GM11168 (cell line): Measurements from ENCODE around the gene STAT2.

Experiments
- in situ Hi-C: fragments of 300-500 bp; cut with MboI; formaldehyde crosslinking; loops from one replicate; pipeline ENCODE4 v1.12.0; 2022; ENCODE audit warnings: low sequenced_read_pairs; ENCODE audit not compliant: unreplicated experiment

The STAT2 gene

DNA sequence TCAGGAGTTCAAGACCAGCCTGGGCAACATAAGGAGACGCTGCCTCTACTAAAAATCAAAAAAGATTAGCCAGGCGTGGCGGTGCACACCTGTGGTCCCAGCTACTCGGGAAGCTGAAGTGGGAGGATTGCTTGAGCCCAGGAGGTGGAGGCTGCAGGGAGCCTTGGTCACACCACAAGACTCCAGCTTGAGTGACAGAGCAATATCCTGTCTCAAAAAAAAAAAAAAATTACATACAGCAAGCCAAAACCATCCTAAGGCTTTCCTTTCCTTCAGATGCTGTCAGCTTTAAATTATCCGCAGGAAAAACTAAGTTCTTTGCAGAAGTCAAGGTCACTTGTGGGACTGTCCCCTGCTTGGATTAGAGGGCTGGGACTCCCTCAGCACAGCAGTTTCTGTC lies 61.1 kb downstream of the STAT2 start:
- in situ Hi-C loops, result no loop called here

DNA sequence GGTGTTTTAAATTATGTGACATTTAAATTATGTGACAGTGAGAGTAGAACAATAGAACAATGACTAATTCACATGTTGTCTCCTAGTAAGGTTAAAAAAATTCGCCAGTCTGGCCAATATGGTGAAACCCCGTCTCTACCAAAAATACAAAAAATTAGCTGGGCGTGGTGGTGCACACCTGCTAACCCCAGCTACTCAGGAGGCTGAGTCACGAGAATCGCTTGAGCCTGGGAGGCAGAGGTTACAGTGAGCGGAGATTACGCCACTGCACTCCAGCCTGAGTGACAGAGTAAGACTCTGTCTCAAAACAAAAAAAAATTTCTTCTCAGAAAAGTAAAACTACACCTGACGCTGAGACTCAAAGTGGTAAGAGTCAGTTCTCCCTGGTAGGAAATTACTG lies 62.5 kb downstream of the STAT2 start:
- in situ Hi-C loops, result no loop called here

DNA sequence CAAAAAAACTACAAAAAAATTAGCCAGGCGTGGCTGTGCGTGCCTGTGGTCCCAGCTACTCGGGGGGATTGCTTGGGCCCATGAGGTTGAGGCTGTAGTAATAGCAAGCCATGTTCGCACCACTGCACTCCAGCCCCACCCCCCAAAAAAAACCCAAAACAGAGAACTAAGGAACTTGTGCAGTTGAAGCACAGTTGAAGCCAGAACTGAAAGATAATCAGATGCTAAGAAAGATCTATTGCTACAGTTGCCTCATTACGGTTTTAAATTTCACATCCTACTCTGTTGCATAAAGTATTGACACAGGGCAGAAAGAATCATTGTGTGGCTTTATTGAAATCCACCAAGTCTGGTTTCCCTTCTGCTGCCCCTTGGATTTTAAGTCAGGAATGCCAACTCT lies 63.6 kb downstream of the STAT2 start:
- in situ Hi-C loops, result no loop called here

DNA sequence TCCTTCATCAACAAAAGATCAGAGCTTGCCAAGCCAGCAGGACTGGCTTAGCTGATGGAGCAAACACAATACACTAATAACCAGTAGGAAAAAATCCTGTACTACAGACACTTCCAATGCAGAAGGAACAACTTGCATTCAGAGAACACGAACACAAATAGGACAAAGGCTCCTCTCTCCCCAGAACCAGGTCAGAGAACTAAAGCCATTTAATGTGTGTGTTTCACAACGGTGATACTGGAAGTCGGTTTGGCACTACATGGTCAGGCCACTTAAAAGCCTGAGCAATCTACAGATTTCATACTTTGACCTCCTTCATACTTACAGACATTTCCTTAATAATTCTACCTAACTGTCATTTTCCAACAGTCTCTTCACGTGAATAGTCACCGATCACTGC lies 66.1 kb downstream of the STAT2 start:
- in situ Hi-C loops, result no loop called here
